ENCODE results near the gene KIAA0513. TPM values are rescaled to one million over a fixed set of nuclear protein-coding genes. Genes with fewer than 3 reads are reported as not detected.

Gene KIAA0513
- total RNA-seq, 1 experiment from 2014 or later: 6.6 TPM

DNA sequence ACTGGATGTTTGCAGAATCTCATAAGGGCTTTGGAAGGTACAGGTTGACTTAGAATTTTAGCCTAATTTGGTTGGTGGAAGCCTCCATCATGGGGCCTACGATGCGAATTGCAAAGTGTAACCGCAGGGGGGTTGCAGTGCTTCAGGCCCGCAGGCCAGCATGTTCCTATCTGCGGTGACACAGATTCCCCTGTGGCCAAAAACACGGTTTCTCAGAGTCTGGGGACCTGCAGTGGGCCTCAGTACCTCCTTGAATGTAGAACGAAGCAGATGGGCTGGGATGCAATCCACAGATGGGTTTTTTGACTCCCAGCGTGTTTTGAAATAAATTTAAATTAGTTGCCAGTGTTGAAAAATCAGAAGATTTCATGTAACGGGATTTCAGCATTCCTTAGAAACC lies 34.7 kb downstream of the KIAA0513 start:
- CTCF ChIA-PET: no interaction called here

DNA sequence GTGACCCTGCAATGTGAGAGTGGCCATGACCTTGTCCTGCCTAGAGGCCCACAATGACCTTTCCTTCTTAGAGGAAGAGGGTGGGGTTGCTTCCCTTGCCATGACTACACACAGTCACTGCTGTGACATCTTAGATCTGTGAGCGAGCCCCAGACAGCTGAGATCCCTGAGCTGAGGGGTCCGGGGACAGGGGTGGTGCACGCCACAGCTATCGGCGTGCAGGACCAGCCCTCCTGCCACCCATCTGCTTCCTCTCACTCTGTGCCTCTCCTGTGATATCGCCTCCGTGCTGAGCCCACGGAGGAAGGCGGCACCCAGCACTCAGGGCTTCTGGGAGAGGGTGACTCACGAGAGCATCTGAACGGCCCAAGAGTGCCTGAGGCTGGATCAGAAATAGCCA lies 35.2 kb downstream of the KIAA0513 start:
- Histone ChIP-seq H4K20me1 (ENCODE audit: insufficient read depth) (no peaks in the 10 kb centered on the region), H3K36me3 (ENCODE audit: control insufficient read depth in 1 of 2, insufficient read depth in 2 of 2, low read length in 2 of 2) (no peaks in the 10 kb centered on the region), H3K4me1 (ENCODE audit: control insufficient read depth in 1 of 2, insufficient read depth in 2 of 2, low read length in 2 of 2) (peaks cover 0 to 11% of the 10 kb centered on the region in 2 experiments; a peak in 2 of 4 replicates), H3K9me2 (ENCODE audit: insufficient read depth) (no peaks in the 10 kb centered on the region), H3K4me3 (replicated peaks in 1 of 2; ENCODE audit: low read depth in 1 of 2, low read length in 2 of 2) (no peak overlapping the region), H3K4me2 (ENCODE audit: low read length) (peak overlapping the region; percentile 41), H3K27me3 (ENCODE audit: insufficient read depth, low read length) (no peaks in the 10 kb centered on the region), H3K9me3 (ENCODE audit: control insufficient read depth in 1 of 2, insufficient read depth in 1 of 2, low read depth in 1 of 2, low read length in 2 of 2) (no peaks in the 10 kb centered on the region), H3K79me2 (ENCODE audit: insufficient read depth, low read length) (no peaks in the 10 kb centered on the region), H3K9ac (ENCODE audit: low read length) (no peak overlapping the region), H3K27ac (ENCODE audit: low read depth, low read length) (no peak overlapping the region), H2AFZ (ENCODE audit: low read depth, low read length, poor library complexity, severe bottlenecking) (no peak overlapping the region)
- no peak for DNase-seq (ENCODE audit: low read depth, low spot score)
- CTCF ChIA-PET: no interaction called here
- peak; percentile 74 for ATAC-seq
- intact Hi-C loops (cut with micrococcal nuclease): no loop called here
- BruUV-seq (replicated peaks): no TSS peak
- POLR2A ChIA-PET: no interaction called here
- RAD21 ChIA-PET (ENCODE audit: low non-redundant PET in 1 of 2, low total read pairs in 2 of 2, uncharacterized antibody in 2 of 2, unreplicated experiment in 2 of 2): no interaction called here
- no peak for TF ChIP-seq SRF (IDR thresholded peaks at IDR 0.05; ENCODE audit: low read depth)
- TF ChIP-seq, protein P1, sequence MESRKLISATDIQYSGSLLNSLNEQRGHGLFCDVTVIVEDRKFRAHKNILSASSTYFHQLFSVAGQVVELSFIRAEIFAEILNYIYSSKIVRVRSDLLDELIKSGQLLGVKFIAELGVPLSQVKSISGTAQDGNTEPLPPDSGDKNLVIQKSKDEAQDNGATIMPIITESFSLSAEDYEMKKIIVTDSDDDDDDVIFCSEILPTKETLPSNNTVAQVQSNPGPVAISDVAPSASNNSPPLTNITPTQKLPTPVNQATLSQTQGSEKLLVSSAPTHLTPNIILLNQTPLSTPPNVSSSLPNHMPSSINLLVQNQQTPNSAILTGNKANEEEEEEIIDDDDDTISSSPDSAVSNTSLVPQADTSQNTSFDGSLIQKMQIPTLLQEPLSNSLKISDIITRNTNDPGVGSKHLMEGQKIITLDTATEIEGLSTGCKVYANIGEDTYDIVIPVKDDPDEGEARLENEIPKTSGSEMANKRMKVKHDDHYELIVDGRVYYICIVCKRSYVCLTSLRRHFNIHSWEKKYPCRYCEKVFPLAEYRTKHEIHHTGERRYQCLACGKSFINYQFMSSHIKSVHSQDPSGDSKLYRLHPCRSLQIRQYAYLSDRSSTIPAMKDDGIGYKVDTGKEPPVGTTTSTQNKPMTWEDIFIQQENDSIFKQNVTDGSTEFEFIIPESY (IDR thresholded peaks at IDR 0.05; ENCODE audit: extremely low read depth, insufficient replicate concordance, low read length): no peak

More for the DNA sequence above, 34.7 kb downstream of the KIAA0513 start:
- Histone ChIP-seq H3K4me1 (ENCODE audit: control insufficient read depth in 1 of 2, insufficient read depth in 2 of 2, low read length in 2 of 2) (peaks cover 0 to 15% of the 10 kb centered on the region in 2 experiments; a peak in 2 of 4 replicates), H3K9me2 (ENCODE audit: insufficient read depth) (no peaks in the 10 kb centered on the region), H3K9ac (ENCODE audit: low read length) (no peak overlapping the region), H4K20me1 (ENCODE audit: insufficient read depth) (no peaks in the 10 kb centered on the region), H3K27me3 (ENCODE audit: insufficient read depth, low read length) (no peaks in the 10 kb centered on the region), H3K36me3 (ENCODE audit: control insufficient read depth in 1 of 2, insufficient read depth in 2 of 2, low read length in 2 of 2) (no peaks in the 10 kb centered on the region), H2AFZ (ENCODE audit: low read depth, low read length, poor library complexity, severe bottlenecking) (no peak overlapping the region), H3K4me3 (replicated peaks in 1 of 2; ENCODE audit: low read depth in 1 of 2, low read length in 2 of 2) (no peak overlapping the region), H3K4me2 (ENCODE audit: low read length) (no peak overlapping the region), H3K9me3 (ENCODE audit: control insufficient read depth in 1 of 2, insufficient read depth in 1 of 2, low read depth in 1 of 2, low read length in 2 of 2) (no peaks in the 10 kb centered on the region), H3K27ac (ENCODE audit: low read depth, low read length) (no peak overlapping the region), H3K79me2 (ENCODE audit: insufficient read depth, low read length) (no peaks in the 10 kb centered on the region)
- ATAC-seq (no peak), DNase-seq (ENCODE audit: low read depth, low spot score) (no peak)
- no peak for TF ChIP-seq EZH2 (IDR thresholded peaks at IDR 0.05)
- no peak for TF ChIP-seq ZFX (IDR thresholded peaks at IDR 0.05)
- TF ChIP-seq JUND (IDR thresholded peaks at IDR 0.05): no peak
- no peak for TF ChIP-seq FOSL1 (IDR thresholded peaks at IDR 0.05; ENCODE audit: low read depth)
- TF ChIP-seq, protein P2, sequence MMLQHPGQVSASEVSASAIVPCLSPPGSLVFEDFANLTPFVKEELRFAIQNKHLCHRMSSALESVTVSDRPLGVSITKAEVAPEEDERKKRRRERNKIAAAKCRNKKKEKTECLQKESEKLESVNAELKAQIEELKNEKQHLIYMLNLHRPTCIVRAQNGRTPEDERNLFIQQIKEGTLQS (IDR thresholded peaks at IDR 0.05): no peak
- TF ChIP-seq, protein P3, sequence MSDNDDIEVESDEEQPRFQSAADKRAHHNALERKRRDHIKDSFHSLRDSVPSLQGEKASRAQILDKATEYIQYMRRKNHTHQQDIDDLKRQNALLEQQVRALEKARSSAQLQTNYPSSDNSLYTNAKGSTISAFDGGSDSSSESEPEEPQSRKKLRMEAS (IDR thresholded peaks at IDR 0.05): no peak
- TF ChIP-seq EZH2phosphoT487 (IDR thresholded peaks at IDR 0.05; ENCODE audit: borderline replicate concordance): no peak
- POLR2A ChIA-PET: no interaction called here
- intact Hi-C loops (cut with micrococcal nuclease): no loop called here
- no TSS peak for BruUV-seq (replicated peaks)
- RAD21 ChIA-PET (ENCODE audit: low non-redundant PET in 1 of 2, low total read pairs in 2 of 2, uncharacterized antibody in 2 of 2, unreplicated experiment in 2 of 2): no interaction called here
